GM19099 (cell line): ENCODE results near the gene WT1.

ENCODE experiments used
- POLR2A ChIP-seq: IDR thresholded peaks from 3 replicates; pipeline ENCODE4 v1.6.1; 2011; ENCODE audit warnings: low read depth; ENCODE audit not compliant: insufficient read length; ENCODE audit errors: extremely low read depth

The WT1 gene

DNA sequence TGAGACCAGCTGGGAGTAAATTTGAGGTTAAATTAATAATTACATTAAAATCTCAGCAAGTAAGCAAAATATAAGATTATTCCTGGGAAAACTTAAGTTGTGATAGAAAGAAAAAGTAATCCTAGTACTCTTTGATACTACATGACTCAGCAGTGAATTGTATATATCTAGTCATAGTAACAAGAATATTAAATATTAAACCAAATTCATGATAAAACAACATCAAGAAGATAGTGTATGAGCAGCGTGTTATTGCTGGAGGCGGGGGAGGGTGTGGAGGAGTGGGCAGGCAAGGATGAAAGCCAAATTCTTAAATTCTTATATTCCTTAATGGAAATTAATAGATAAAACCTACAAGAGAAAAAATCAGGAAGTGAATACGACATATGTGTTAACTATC, 95.2 kb downstream of the WT1 start:
- no peak for TF ChIP-seq POLR2A
